ENCODE data around the gene BICDL2.

The BICDL2 gene

GRCh38 chr16:2987833-2988232 is 48.9 kb downstream of the BICDL2 start (continued):
- no peak for TF ChIP-seq ZNF518A (tag by site-specific recombination; conservative IDR thresholded peaks at IDR 0.05; ENCODE audit: low read depth)
- TF ChIP-seq ZNF600 (tag by site-specific recombination; IDR thresholded peaks at IDR 0.05): no peak
- 0 out of 2 replicates have a peak, but pooled peaks have one; percentile 21 for TF ChIP-seq EGR2 (tag by site-specific recombination; IDR thresholded peaks at IDR 0.05; ENCODE audit: low read depth)
- peak; percentile 54; the same call in 1 of the 2 replicates for TF ChIP-seq ZBTB48 (tag by site-specific recombination; IDR thresholded peaks at IDR 0.05)
- peak; percentile 41 for TF ChIP-seq ZNF335 (tag by site-specific recombination; conservative IDR thresholded peaks at IDR 0.05)
- peak; percentile 49 for TF ChIP-seq ZNF398 (tag by site-specific recombination; IDR thresholded peaks at IDR 0.05)
- TF ChIP-seq ZNF521 (tag by site-specific recombination; IDR thresholded peaks at IDR 0.05): no peak
- no peak for TF ChIP-seq ZBTB11 (tag by site-specific recombination; conservative IDR thresholded peaks at IDR 0.05; ENCODE audit: low read depth)

- CTCF ChIA-PET: interaction anchor here (0.8 to 1.0 kb wide), 3 partner anchors 25 to 60 kb away, joined by 3 to 7 read pairs (median 3); no protein-coding TSS in a partner anchor
- Histone ChIP-seq H3K4me1 (ENCODE audit: control insufficient read depth, insufficient read depth, low read length) (no peaks in the 10 kb centered on the region; the same call in 1 of the 2 replicates), H3K9me3 (ENCODE audit: control insufficient read depth, insufficient read depth, low read depth, low read length) (no peaks in the 10 kb centered on the region), H3K27ac (ENCODE audit: extremely low read depth, low read depth, low read length) (no peak overlapping the region), H3K36me3 (ENCODE audit: control insufficient read depth in 2 of 2, insufficient read depth in 1 of 2, low read length in 2 of 2) (no peaks in the 10 kb centered on the region), H3K4me3 (ENCODE audit: low read depth, low read length) (no peak overlapping the region)
- TF ChIP-seq ZNF184 (tag by site-specific recombination; IDR thresholded peaks at IDR 0.05): no peak
- no peak for TF ChIP-seq ZFP41 (tag by site-specific recombination; IDR thresholded peaks at IDR 0.05; ENCODE audit: borderline replicate concordance)
- TF ChIP-seq KLF16 (tag by site-specific recombination; IDR thresholded peaks at IDR 0.05): no peak
- no peak for TF ChIP-seq ZNF354C (tag by site-specific recombination; IDR thresholded peaks at IDR 0.05; ENCODE audit: borderline replicate concordance, low read depth)
- no peak for TF ChIP-seq ZNF777 (tag by site-specific recombination; IDR thresholded peaks at IDR 0.05; ENCODE audit: borderline replicate concordance)
- TF ChIP-seq ZNF837 (tag by site-specific recombination; IDR thresholded peaks at IDR 0.05): no peak
- no peak for TF ChIP-seq ELK4 (IDR thresholded peaks at IDR 0.05; ENCODE audit: borderline replicate concordance, low read depth, low read length)
- no peak for TF ChIP-seq ZBTB26 (tag by site-specific recombination; optimal IDR thresholded peaks at IDR 0.05)
- no peak for TF ChIP-seq ZBTB7A (tag by site-specific recombination; IDR thresholded peaks at IDR 0.05; ENCODE audit: low read depth)
- TF ChIP-seq ZNF704 (tag by site-specific recombination; IDR thresholded peaks at IDR 0.05): no peak
- POLR2A ChIA-PET: interaction anchor here (1.1 kb wide), 1 partner anchor 42 kb away, joined by 9 read pairs; no protein-coding TSS in a partner anchor
Measured at GRCh38 chr16:2987286-2987685, 49.5 kb downstream of the BICDL2 start.

All from HEK293 (cell line).